NCI-H774 (cell line): ENCODE data around the gene NMD3.

Source experiments
- DNase-seq: peaks from one replicate; lab custom pipeline; 2025; lab: John Stamatoyannopoulos, UW

NMD3 gene

GRCh38 chr3:161230621-161231171 is 9.6 kb downstream of the NMD3 start:
- DNase-seq: no peak

- no peak for DNase-seq
Measured at GRCh38 chr3:161231861-161232260, 10.8 kb downstream of the NMD3 start.

DNA sequence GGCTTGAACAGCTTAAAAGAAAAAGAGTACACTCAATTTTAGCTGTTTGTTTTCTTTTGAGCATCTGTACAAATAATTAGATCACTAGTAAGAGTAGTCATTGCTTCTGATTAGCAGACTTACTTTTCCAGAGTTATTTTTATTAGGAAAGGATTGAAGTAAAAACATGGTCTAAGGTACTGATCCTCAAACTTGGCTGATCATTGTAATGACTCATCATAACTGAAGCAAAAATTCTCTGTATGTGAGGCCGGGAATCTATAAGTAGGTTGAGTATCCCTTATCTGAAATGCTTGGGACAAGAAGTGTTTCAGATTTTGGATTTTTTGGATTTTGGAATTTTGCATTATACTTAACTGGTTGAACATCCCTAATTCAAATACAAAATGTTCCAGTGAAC is 12.4 kb downstream of the NMD3 start:
- no peak for DNase-seq

GRCh38 chr3:161236240-161236639 is 15.1 kb downstream of the NMD3 start:
- DNase-seq: no peak

- no peak for DNase-seq
Measured at GRCh38 chr3:161239700-161240099, 18.6 kb downstream of the NMD3 start.

DNA sequence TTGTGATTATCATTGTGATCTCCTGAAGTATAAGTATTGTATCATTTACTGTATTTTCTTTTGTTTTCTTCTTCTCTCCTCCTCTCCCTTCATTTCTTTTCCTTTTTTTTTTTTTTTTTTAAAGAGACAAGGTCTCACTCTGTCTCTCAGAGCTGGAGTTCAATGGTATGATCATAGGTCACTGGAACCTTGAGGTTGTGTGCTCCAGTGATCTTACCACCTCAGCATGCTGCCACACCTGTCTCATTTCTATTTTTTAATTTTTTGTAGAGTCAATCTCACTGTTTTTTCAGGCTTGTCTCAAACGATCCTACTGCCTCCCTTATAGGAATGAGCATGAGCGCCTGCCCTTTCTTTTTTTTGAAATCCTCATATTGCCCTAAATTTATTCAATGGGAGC is 23.4 kb downstream of the NMD3 start:
- DNase-seq: no peak

GRCh38 chr3:161247049-161247448 is 25.9 kb downstream of the NMD3 start:
- no peak for DNase-seq

GRCh38 chr3:161250116-161250515 is 29.0 kb downstream of the NMD3 start:
- no peak for DNase-seq

DNA sequence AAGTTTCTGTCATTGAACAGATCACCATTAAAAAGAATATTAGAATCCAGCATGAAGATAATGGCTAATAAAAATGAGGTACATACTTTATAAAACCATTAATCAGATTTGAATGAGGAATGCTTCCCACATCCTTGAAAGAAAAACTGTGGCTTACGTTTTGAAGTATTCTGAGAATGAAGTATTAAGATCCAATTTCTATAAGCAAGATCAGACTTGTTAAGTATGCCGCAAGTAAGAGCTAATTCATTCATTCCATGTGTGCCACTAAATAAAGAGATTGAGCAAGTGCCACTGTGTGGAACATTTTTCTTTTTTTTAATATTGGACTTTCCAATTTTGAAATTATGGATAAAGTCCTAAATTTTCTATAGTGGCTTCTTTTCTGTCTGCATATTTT is 30.6 kb downstream of the NMD3 start:
- no peak for DNase-seq

- DNase-seq: no peak
Measured at GRCh38 chr3:161252143-161252542, 31.0 kb downstream of the NMD3 start.

DNA sequence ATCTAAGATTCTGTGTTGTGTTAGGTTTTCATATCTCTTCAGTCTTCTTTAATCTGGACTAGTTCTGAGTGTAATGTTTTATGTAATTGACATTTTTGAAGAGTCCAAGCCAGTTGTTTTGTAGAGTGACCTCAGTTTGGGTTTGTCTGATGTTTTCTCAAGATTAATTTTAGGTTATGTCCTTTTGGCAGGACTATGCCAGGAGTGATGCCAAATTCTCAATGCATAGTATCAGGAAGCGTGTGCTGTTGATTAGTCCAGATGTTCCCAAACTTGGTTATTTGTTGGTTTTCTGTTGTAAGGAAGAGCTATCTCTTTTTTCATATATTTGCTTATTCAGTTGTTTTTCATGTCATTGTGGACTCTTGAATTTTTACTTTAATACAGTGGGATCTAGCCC is 32.6 kb downstream of the NMD3 start:
- no peak for DNase-seq

DNA sequence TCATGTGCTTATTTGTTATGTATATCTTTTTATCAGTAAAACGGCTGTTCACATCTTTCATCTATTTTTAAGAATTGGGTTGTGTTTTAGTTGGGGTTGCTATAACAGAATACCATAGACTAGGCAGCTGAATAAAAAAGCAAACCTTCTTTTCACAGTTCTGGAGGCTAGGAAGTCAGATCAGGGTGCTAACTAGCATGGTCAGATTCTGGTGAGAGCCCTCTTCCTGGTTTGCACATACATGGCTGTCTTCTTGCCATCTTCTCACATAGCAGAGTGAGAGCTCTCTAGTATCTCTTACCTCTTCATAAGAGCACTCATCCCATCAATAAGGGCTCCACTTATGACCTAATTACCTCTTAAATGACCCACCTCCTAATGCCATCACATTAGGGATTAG is 33.8 kb downstream of the NMD3 start:
- DNase-seq: no peak

GRCh38 chr3:161263057-161263456 is 41.9 kb downstream of the NMD3 start:
- DNase-seq: no peak

DNA sequence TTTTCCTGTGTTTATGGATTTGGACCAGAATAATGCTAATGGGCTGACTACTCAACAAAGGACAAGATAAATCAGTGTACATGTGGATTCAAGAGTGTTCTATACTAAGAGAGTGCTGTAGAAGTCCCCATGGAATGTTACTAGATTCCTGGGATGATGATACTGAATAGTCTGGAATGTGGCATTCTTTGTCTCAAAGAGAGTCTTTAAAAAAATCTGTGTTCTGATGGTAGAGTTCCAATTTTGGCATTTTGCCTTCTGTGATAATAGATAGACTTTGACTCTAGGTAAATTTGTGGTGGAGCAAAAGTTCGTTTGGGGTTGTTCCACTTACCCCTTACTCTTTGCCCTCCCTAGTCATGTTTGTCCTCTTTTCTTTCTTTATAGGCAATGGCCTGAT is 43.7 kb downstream of the NMD3 start:
- no peak for DNase-seq

GRCh38 chr3:161265916-161266571 is 44.9 kb downstream of the NMD3 start:
- DNase-seq: no peak

DNA sequence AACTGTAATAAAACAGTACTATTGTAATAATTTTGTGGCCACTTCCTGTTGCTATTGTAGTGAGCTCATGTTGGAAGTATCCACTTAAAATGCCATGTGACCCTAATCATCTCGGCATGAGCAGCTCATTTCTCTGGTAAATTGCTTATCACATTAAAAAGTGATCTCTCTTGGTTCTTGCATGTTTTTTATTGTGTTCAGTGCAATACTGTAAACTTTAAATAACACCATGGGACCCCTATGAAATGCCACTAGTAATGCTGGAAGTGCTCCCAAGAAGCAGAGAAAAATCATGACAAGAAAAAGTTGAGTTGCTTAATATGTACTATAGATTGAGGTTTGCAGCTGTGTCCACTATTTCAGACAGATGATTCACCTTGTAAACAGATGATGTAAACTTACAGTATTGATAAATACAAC is 45.6 kb downstream of the NMD3 start:
- peak; percentile 39 for DNase-seq

GRCh38 chr3:161267646-161268045 is 46.5 kb downstream of the NMD3 start:
- DNase-seq: no peak

DNA sequence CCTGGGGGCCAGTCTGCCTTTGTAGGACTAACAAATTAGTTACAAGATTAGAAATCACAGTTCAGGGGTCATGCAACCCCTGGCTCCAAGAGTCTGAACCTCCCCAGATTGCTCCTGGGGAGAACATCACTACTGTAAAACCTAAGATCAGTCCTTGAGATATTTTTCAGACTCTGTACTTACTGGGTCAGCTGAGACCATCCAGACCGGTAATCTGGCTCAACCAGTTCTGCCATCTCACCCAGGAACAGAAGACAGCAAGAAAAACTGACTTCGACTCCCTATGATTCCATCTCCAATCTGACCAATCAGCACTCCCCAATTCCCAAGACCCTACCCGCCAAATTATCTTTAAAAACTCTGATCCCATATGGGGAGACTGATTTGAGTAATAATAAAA is 47.5 kb downstream of the NMD3 start:
- no peak for DNase-seq

- DNase-seq: no peak
Measured at GRCh38 chr3:161270991-161271390, 49.9 kb downstream of the NMD3 start.

- DNase-seq: no peak
Measured at GRCh38 chr3:161271646-161272045, 50.5 kb downstream of the NMD3 start.

DNA sequence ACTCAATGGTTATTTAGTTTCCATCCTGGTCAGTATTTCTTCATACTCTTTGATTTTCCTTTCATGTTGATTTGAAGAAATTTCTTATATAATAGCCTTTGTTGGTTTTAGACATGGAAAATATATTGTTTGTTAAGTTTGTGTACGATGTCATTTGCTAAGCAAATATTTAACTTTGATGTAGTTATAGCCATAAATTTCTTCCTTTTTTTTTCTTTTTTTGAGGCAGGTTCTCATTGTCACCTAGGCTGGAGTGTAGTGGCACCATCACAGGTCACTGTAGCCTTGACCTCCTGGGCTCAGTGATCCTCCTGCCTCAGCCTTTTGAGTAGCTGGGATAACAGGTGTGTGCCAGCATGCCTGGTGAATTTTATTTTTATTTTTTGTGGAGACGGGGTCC is 51.4 kb downstream of the NMD3 start:
- no peak for DNase-seq

GRCh38 chr3:161273589-161274218 is 52.6 kb downstream of the NMD3 start:
- peak; percentile 45 for DNase-seq

DNA sequence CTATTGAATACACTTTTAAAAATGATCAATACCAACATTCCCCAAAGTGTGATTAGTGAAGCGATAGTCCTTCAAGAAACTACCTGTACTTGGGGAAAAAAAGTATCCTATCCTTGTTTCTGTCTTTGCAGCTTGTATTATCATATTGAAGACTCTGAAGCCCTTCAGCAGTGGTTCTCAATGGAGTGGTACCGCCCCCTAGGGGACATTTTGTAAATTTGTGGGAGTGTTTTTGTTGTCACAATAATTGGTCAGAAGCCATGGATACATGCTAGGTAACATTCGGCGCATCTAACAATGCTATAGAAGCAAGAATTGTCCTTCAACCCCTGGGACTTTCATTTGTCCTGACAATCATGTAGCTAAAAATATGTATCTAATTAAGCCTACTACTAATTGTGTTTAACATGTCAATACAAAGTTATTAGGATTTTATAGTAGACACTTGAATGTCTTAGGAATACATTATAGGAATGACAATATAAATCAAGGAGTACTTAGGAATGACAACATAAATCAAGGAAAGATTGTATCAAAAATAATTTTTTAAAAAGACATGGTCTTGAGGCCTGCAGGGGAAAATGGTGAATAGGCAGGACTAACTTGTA is 53.7 kb downstream of the NMD3 start:
- no peak for DNase-seq
